SK-N-SH (cell line): ENCODE measurements around the gene NR2C2. TPM values are rescaled to one million over a fixed set of nuclear protein-coding genes. Genes with fewer than 3 reads are reported as not detected.

Experiments used
- CTCF ChIA-PET: fragments of 300-600, 350-600 bp; formaldehyde crosslinking; extraction: SDS; loops from one replicate; lab custom pipeline; 2021; lab: Yijun Ruan, JAX
- POLR2A ChIA-PET: fragments of 350-600 bp; sonication (Branson Sonifier 250); formaldehyde crosslinking; extraction: SDS; loops from one replicate; lab custom pipeline; 2020; ENCODE audit warnings: antibody characterized with exemption, inconsistent platforms; lab: Yijun Ruan, JAX
- DNase-seq: peaks from one replicate; pipeline ENCODE4 v3.0.0; 2012
- H2AFZ ChIP-seq: fragments of 200-600 bp; sonication (generic); 2 replicates; pipeline ENCODE4 v1.8.1; 2016; ENCODE audit warnings: antibody characterized with exemption, mild to moderate bottlenecking, low read depth
- H3F3A ChIP-seq: fragments of 200-600 bp; sonication (generic); replicated peaks from 2 replicates; pipeline ENCODE3; 2016; ENCODE audit warnings: antibody characterized with exemption, mild to moderate bottlenecking; ENCODE audit not compliant: insufficient read depth
- H3K27ac ChIP-seq, 2 experiments: fragments of 200-500 bp in 1 of 2; fragments of 200-600 bp in 1 of 2; sonication (Bioruptor generic) in 1 of 2; sonication (generic), shearing (Covaris generic) in 1 of 2; 2 replicates each; pipeline versions ENCODE4 v1.5.1 to v1.6.1; 2014 to 2016; ENCODE audit warnings: low read depth in 2 of 2, inconsistent platforms in 1 of 2, low read length in 1 of 2, mild to moderate bottlenecking in 1 of 2, mixed read lengths in 1 of 2
- H3K27me3 ChIP-seq: fragments of 200-600 bp; sonication (generic), shearing (Covaris generic); 2 replicates; pipeline ENCODE4 v1.6.1; 2016; ENCODE audit warnings: mixed run types; ENCODE audit not compliant: insufficient read depth
- H3K36me3 ChIP-seq, 2 experiments: fragments of 200-500 bp in 1 of 2; fragments of 200-600 bp in 1 of 2; sonication (Bioruptor generic) in 1 of 2; sonication (generic) in 1 of 2; replicated peaks in 1 of 2; 2 replicates each; pipeline versions ENCODE3 to v1.5.1; 2014 to 2016; ENCODE audit warnings: low read length in 1 of 2, mild to moderate bottlenecking in 1 of 2; ENCODE audit not compliant: insufficient read depth in 2 of 2, control insufficient read depth in 1 of 2
- H3K4me1 ChIP-seq, 2 experiments: fragments of 200-500 bp in 1 of 2; fragments of 200-600 bp in 1 of 2; sonication (Bioruptor generic) in 1 of 2; sonication (generic), shearing (Covaris generic) in 1 of 2; 2 replicates each; pipeline versions ENCODE4 v1.5.1 to v1.6.1; 2014 to 2016; ENCODE audit warnings: low read depth in 1 of 2, low read length in 1 of 2, mixed run types in 1 of 2; ENCODE audit not compliant: insufficient read depth in 2 of 2, control insufficient read depth in 1 of 2
- H3K4me2 ChIP-seq: fragments of 200-600 bp; sonication (generic), shearing (Covaris generic); 2 replicates; pipeline ENCODE4 v1.6.1; 2017; ENCODE audit warnings: mixed run types
- H3K4me3 ChIP-seq, 2 experiments: fragments of 200-500 bp in 1 of 2; fragments of 200-600 bp in 1 of 2; sonication (Bioruptor generic) in 1 of 2; sonication (generic), shearing (Covaris generic) in 1 of 2; 2 replicates each; pipeline versions ENCODE4 v1.5.1 to v1.8.1; 2014 to 2016; ENCODE audit warnings: low read depth in 2 of 2, inconsistent platforms in 1 of 2, low read length in 1 of 2, mild to moderate bottlenecking in 1 of 2, mixed read lengths in 1 of 2, moderate library complexity in 1 of 2
- H3K79me2 ChIP-seq: fragments of 200-600 bp; sonication (generic); 2 replicates; pipeline ENCODE4 v1.8.1; 2017; ENCODE audit warnings: mild to moderate bottlenecking; ENCODE audit not compliant: insufficient read depth
- H3K9ac ChIP-seq: fragments of 200-600 bp; sonication (generic); 2 replicates; pipeline ENCODE4 v1.6.1; 2017; ENCODE audit warnings: mixed run types
- H3K9me2 ChIP-seq: fragments of 200-600 bp; sonication (generic); 2 replicates; pipeline ENCODE4 v1.6.1; 2017; ENCODE audit warnings: mixed run types
- H3K9me3 ChIP-seq: fragments of 200-600 bp; sonication (generic); 2 replicates; pipeline ENCODE4 v1.6.1; 2017; ENCODE audit warnings: mixed run types, mild to moderate bottlenecking, moderate library complexity
- H4K20me1 ChIP-seq: fragments of 200-600 bp; sonication (generic); 2 replicates; pipeline ENCODE4 v1.6.1; 2017; ENCODE audit warnings: mild to moderate bottlenecking, mixed run types; ENCODE audit not compliant: insufficient read depth
- EP300 ChIP-seq, 2 experiments: IDR thresholded peaks; 2 replicates each; pipeline versions ENCODE4 v1.4.0 to v1.6.1; 2012; ENCODE audit warnings: borderline replicate concordance in 1 of 2, low read depth in 1 of 2, low read length in 1 of 2
- FOSL2 ChIP-seq: IDR thresholded peaks from 2 replicates; pipeline ENCODE4 v1.4.0; 2012; ENCODE audit warnings: low read depth, mild to moderate bottlenecking, moderate library complexity, borderline replicate concordance
- GATA2 ChIP-seq: sonication (generic); formaldehyde crosslinking; IDR thresholded peaks from 2 replicates; pipeline ENCODE4 v1.5.0; 2020; ENCODE audit warnings: mild to moderate bottlenecking, missing genetic modification reagents
- MXI1 ChIP-seq: IDR thresholded peaks from 2 replicates; pipeline ENCODE4 v1.6.1; 2012; ENCODE audit warnings: mild to moderate bottlenecking, low read depth, low read length, improper control_type of control experiment
- RXRA ChIP-seq: IDR thresholded peaks from 2 replicates; pipeline ENCODE4 v1.4.0; 2012; ENCODE audit warnings: low read depth, mild to moderate bottlenecking, borderline replicate concordance
- SIN3A ChIP-seq: IDR thresholded peaks from 2 replicates; pipeline ENCODE4 v1.6.1; 2012; ENCODE audit warnings: low read depth, mild to moderate bottlenecking, low read length, moderate library complexity, borderline replicate concordance
- TAF1 ChIP-seq: IDR thresholded peaks from 2 replicates; pipeline ENCODE4 v1.6.1; 2012; ENCODE audit warnings: low read depth, mild to moderate bottlenecking, low read length, moderate library complexity, borderline replicate concordance
- TCF12 ChIP-seq: IDR thresholded peaks from 2 replicates; pipeline ENCODE4 v1.4.0; 2012
- TEAD4 ChIP-seq: IDR thresholded peaks from 2 replicates; pipeline ENCODE4 v1.4.0; 2012; ENCODE audit warnings: mild to moderate bottlenecking, borderline replicate concordance; ENCODE audit not compliant: insufficient read depth
- YY1 ChIP-seq: IDR thresholded peaks from 2 replicates; pipeline ENCODE4 v1.4.0; 2012; ENCODE audit warnings: low read depth, mild to moderate bottlenecking
- WGBS: methylation state at CpG from one replicate; pipeline ENCODE4 v1.1.6; 2017; ENCODE audit warnings: low lambda C conversion rate; 5-methylcytosine and 5-hydroxymethylcytosine counted together
- polyA plus RNA-seq, 3 experiments: library from polyadenylated mRNA; depleted of rRNA; stranded (reverse); fragments of >200 nt; gene quantifications; 2 replicates each; pipeline ENCODE4 v1.2.3, GENCODE V29; 2012
- TF ChIP-seq, protein P1 (sequence below): fragments of 150-350 bp; IDR thresholded peaks from 2 replicates; pipeline ENCODE4 v1.6.1; 2016; ENCODE audit warnings: mild to moderate bottlenecking, low read depth, low read length

The NR2C2 gene
- polyA plus RNA-seq, 1 of the 3 experiments (the other 2 are of a cell fraction) = 13.1 TPM

DNA sequence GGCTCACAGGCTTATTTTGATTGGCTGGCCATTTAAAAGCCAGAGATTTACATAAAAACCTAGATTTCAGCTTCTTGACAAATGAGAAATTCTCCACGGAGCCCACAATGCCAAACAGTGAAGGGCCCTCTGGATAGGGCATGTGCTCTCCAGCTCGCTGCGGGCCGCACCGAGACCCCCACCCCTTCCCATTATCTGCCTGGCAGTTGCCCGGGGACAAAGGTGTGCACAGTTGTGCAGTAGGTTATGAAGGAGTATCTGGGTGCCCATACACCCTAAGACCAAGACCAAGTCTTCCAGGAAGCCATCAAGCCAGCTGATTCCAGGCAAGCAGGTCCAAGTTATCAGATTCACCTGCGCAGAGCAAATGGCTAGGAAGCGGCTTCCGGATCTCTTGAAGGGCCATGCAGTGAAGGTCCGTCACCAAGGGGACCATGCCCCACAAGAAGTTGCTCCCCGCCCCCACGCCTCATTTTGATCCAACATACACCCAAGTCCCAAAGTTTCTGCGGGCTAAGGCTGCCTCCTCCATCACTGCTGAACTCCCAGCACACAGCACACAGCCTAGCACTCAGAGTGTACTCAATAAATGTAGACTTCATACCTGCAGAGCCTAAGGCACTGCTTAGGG is 116.4 kb downstream of the NR2C2 start:
- H3K27me3 ChIP-seq = no peaks in the 10 kb centered on the region
- peaks cover 49% of the 10 kb centered on the region for H3K79me2 ChIP-seq
- CTCF ChIA-PET = interaction anchor here (0.9 to 1.8 kb wide), 2 partner anchors 11 to 17 kb away, joined by 4 to 5 read pairs; no protein-coding TSS in a partner anchor
- H3F3A ChIP-seq = no peaks in the 10 kb centered on the region
- peaks cover 4 to 11% of the 10 kb centered on the region in 2 experiments for H3K36me3 ChIP-seq
- 0 out of 2 replicates have a peak overlapping the region, but pooled peaks have one; percentile 84 for H2AFZ ChIP-seq
- H3K4me3 ChIP-seq = peak overlapping the region; percentile 95 to 98
- 62% methylated on average over 11 of the region's 13 CpGs for WGBS
- H3K9me3 ChIP-seq = no peaks in the 10 kb centered on the region
- H3K4me1 ChIP-seq = peaks cover 8 to 14% of the 10 kb centered on the region in 2 experiments; a peak in 2 of 4 replicates
- DNase-seq = peak; percentile 32
- H3K9ac ChIP-seq = peak overlapping the region; percentile 97
- H3K27ac ChIP-seq = peak overlapping the region in 1 of 2 experiments; percentile 9; a peak in 1 of 4 replicates
- POLR2A ChIA-PET = interaction anchor here (0.6 to 1.7 kb wide), 2 partner anchors 35 to 117 kb away, joined by 3 to 6 read pairs; partner anchors contain the start of gene RBSN
- TF ChIP-seq SIN3A (no peak), TEAD4 (no peak)
- H3K4me2 ChIP-seq = peak overlapping the region; percentile 97
- no peaks in the 10 kb centered on the region for H4K20me1 ChIP-seq
- H3K9me2 ChIP-seq = no peaks in the 10 kb centered on the region

DNA sequence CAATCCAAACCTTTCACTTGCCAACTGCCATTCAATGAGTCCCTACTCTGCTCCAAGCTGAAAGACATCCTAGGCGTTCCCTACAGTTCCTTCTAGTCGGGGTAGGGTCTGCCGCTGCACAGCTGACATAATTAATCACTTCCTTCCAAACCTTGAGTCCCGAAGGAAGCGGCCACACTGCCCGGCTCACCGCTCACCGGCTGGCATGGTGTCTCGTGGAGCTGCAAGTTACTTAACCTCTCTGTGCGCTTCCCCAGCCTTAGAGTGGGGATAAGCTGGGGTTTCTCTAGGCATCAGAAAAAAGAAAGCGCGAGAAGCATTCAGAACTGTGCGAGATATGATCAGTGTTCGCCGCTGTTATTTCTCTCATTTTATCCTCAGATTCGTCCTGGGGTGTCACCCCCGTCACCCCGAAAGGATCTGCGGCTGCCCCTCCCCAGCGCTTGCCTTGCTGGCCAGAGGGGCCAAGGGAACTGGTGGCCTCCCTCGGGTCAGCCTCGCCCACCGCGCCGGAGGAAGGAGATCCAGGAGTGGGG is 117.0 kb downstream of the NR2C2 start:
- Histone ChIP-seq H3K27ac (peak overlapping the region; percentile 41 to 60; a peak in 2 of 4 replicates), H3F3A (no peaks in the 10 kb centered on the region), H3K36me3 (peaks cover 4 to 5% of the 10 kb centered on the region in 2 experiments), H3K9me2 (no peaks in the 10 kb centered on the region), H3K4me2 (peak overlapping the region; percentile 97), H3K27me3 (no peaks in the 10 kb centered on the region), H2AFZ (peak overlapping the region; percentile 84), H3K4me3 (peak overlapping the region; percentile 95 to 98), H4K20me1 (no peaks in the 10 kb centered on the region), H3K79me2 (peaks cover 47% of the 10 kb centered on the region), H3K9me3 (no peaks in the 10 kb centered on the region), H3K4me1 (peaks cover 8 to 14% of the 10 kb centered on the region in 2 experiments; a peak in 2 of 4 replicates), H3K9ac (peak overlapping the region; percentile 97)
- TF ChIP-seq YY1 (no peak), MXI1 (peak; percentile 29; the same call in 1 of the 2 replicates)
- CTCF ChIA-PET = interaction anchor here (0.9 to 1.8 kb wide), 2 partner anchors 12 to 16 kb away, joined by 4 to 5 read pairs; no protein-coding TSS in a partner anchor
- DNase-seq = peak; percentile 66
- 1% methylated on average over 19 of the region's 25 CpGs for WGBS
- POLR2A ChIA-PET = interaction anchor here (0.6 to 1.7 kb wide), 6 partner anchors 34 to 141 kb away, joined by 3 to 7 read pairs (median 4); partner anchors contain the start of genes CAPN7, NR2C2 and RBSN

DNA sequence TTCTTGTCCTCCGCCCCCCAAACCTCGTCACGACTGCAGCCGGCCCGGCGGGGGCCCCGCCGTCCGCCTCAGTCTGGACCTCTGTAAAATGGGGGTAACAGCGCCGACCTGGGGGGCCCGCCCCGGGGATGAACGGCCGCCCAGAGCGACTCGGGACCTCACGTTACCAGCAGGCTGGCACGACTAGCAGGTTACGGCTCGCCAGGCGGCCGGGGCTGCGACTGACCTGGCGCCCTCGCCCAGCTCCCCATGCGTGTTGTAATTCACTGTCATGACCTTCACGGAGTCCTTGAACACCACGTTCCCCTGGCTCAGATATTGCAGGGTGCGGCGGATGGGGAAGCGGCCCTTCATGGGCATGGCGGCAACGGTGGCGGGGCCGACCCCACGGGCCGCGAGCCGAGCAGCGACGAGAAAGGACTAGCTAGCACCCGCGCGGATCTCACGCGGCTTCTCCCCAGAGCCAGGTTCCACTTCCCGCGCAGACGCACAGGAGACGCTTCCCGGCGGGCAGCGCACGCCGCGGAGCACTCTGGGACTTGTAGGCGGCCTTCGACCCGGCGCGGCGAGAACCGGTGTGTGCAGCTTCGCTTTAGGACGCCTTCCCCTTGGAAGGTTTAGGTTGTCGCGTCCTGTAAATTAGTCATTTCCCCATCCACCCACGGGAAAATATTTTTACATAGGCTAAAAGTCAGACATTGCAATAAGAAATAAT is 117.6 kb downstream of the NR2C2 start, which contains the start of gene MRPS25:
Gene MRPS25, minus strand, starts transcription at position 481 of the 715 bp plus-strand sequence. Its CDS starts 121 bp downstream, at position 360.
- peaks cover 8 to 14% of the 10 kb centered on the region in 2 experiments; a peak in 2 of 4 replicates for H3K4me1 ChIP-seq
- peak; percentile 97 for DNase-seq
- peaks cover under 1 to 4% of the 10 kb centered on the region in 2 experiments for H3K36me3 ChIP-seq
- H3K9me2 ChIP-seq = no peaks in the 10 kb centered on the region
- WGBS = 4% methylated on average over 15 of the region's 69 CpGs
- H2AFZ ChIP-seq = peak within 1 kb of the TSS; percentile 84
- H3K9me3 ChIP-seq = no peaks in the 10 kb centered on the region
- H3K4me2 ChIP-seq = peak within 1 kb of the TSS; percentile 97
- peak within 1 kb of the TSS; percentile 60 to 84; a peak in 3 of 4 replicates for H3K27ac ChIP-seq
- peak within 1 kb of the TSS; percentile 97 for H3K9ac ChIP-seq
- H3K79me2 ChIP-seq = peaks cover 40% of the 10 kb centered on the region
- ChIA-PET CTCF (interaction anchor here (0.7 to 1.8 kb wide), 6 partner anchors 12 to 139 kb away, joined by 3 to 5 read pairs (median 3); no protein-coding TSS in a partner anchor), POLR2A (interaction anchor here (0.7 to 1.7 kb wide), 6 partner anchors 33 to 294 kb away, joined by 3 to 7 read pairs (median 4); partner anchors contain the start of genes CAPN7, NR2C2 and RBSN)
- peak within 1 kb of the TSS; percentile 95 to 98 for H3K4me3 ChIP-seq
- no peaks in the 10 kb centered on the region for H4K20me1 ChIP-seq
- H3F3A ChIP-seq = no peaks in the 10 kb centered on the region
- H3K27me3 ChIP-seq = no peaks in the 10 kb centered on the region
- TF ChIP-seq MXI1 (peak; percentile 92), TCF12 (no peak), FOSL2 (no peak), SIN3A (peak; percentile 55; the same call in 1 of the 2 replicates), TEAD4 (no peak), EP300 (IDR thresholded peaks at IDR 0.05; ENCODE audit: borderline replicate concordance in 1 of 2, low read depth in 1 of 2, low read length in 1 of 2) (no peak), YY1 (no peak), RXRA (no peak), GATA2 (CRISPR knock-in tag) (no peak), TAF1 (peak; percentile 73)
- TF ChIP-seq, protein P1, sequence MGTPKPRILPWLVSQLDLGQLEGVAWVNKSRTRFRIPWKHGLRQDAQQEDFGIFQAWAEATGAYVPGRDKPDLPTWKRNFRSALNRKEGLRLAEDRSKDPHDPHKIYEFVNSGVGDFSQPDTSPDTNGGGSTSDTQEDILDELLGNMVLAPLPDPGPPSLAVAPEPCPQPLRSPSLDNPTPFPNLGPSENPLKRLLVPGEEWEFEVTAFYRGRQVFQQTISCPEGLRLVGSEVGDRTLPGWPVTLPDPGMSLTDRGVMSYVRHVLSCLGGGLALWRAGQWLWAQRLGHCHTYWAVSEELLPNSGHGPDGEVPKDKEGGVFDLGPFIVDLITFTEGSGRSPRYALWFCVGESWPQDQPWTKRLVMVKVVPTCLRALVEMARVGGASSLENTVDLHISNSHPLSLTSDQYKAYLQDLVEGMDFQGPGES = no peak
